ENCODE data around the gene ZFR2.

The ZFR2 gene

DNA sequence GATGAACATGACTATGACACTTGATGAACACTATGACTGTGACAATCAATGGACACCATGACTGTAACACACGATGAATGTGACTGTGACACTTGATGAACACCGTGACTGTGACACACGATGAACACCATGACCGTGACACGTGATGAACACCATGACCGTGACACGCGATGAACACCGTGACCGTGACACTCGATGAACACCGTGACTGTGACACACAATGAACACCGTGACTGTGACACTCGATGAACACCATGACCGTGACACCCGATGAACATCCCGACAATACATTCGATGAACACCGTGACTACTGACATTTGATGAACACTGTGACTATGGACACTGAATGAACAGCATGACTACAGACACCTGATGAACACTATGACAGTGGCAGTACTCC is 30.9 kb downstream of the ZFR2 start:
- DNase-seq (ENCODE audit: low read depth in 2 of 2), result no peak

GRCh38 chr19:3837332-3837731 is 31.5 kb downstream of the ZFR2 start:
- no peak for DNase-seq (ENCODE audit: low read depth in 2 of 2)

GRCh38 chr19:3836887-3837286 is 32.0 kb downstream of the ZFR2 start:
- no peak for DNase-seq (ENCODE audit: low read depth in 2 of 2)

- no peak for DNase-seq (ENCODE audit: low read depth in 2 of 2)
These were observed 33.8 kb downstream of the ZFR2 start for GRCh38 chr19:3835055-3835435.

DNA sequence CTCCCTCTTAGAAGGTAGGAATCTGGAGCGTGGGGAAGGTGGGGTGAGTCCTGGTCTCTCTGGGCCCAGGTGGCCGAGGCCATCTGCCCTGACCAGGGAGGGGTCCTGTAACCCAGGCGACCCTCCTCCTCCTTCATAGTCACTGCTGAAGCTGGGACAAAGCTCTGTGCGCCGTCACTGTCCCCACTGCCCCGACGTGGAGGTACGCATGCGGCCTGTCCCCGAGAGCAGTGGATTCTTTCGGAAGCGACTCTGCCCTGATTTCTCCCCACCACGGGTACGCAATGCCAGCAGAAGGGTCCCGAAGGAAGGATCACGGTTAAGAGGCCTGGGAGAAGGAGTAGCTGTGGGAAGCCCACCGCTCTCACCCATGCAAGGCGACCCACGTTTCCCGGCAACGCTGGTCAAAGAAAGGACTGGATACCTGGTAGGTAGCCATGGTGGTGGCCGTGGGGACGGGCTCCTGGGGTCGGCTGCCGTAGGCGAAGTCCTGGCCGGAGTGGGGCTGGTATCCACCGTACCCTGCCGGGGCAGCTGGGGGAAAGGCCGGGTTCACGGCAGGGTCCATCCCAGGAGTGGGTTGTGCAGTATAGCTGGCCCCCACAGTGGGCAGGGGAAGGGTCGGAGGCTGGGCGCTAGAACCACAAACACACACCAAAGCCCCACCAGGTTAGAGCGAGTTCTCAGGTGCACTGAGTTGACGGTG is 34.3 kb downstream of the ZFR2 start:
- no peak for DNase-seq (ENCODE audit: low read depth in 2 of 2)

GRCh38 chr19:3833578-3834348 is 35.1 kb downstream of the ZFR2 start:
- no peak for DNase-seq (ENCODE audit: low read depth in 2 of 2)

- DNase-seq (ENCODE audit: low read depth in 2 of 2), result no peak
These were observed 36.8 kb downstream of the ZFR2 start for GRCh38 chr19:3832001-3832400.

DNA sequence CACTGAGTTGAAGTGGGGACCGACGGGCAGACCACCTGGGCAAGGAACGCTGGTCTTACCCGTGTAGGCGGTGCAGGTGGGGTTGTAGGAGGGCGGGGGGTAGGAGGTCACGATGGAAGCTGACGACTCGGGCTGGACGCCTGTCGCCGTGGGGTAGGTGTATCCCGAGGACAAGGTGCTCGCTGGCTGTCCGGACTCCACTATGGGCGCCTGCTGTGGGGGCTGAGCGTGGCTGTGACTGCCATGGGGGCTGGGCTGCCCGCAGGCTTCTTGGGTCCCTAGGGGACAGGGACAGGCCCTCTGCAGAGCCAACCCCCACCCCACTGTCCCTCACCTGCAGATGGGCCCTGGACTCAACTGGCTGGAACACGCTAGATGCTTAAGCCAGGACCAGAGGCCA is 37.2 kb downstream of the ZFR2 start:
- no peak for DNase-seq (ENCODE audit: low read depth in 2 of 2)

GRCh38 chr19:3830621-3831589 is 37.9 kb downstream of the ZFR2 start:
- no peak for DNase-seq (ENCODE audit: low read depth in 2 of 2)

GRCh38 chr19:3827306-3827705 is 41.5 kb downstream of the ZFR2 start:
- no peak for DNase-seq (ENCODE audit: low read depth in 2 of 2)

GRCh38 chr19:3826163-3826562 is 42.7 kb downstream of the ZFR2 start:
- no peak for DNase-seq (ENCODE audit: low read depth in 2 of 2)

DNA sequence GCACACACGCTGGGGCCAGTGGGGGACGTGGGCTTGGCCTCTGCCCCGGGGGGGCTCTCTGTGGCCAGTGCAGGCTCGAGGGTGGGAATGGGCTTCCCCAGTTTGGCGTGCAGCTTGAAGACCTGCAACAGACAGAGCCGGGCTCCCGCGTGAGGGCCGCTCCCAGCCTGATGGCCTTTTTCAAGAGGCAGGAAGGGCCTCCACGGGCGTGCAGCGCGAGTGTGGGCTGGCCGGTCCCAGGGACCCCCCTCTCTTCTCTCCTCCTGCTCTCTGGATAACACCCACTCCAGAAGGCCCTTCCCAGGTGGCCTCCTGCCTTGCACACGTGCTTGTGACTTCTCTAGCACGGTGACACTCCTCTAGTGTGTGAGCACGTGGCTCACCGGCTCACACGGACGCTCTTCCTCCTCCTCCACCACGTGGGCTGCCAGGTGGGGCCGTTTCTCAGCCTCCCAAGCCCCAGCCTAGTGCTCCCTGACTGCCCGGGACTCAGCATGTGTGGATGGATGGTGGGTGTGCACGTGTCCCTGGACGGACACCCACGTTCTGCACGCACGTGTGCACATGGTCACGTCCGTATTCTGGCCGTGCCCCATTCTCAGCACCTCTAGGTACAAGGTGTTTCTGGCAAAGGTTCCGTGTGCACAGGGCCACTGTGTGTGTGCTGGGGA is 43.4 kb downstream of the ZFR2 start:
- no peak for DNase-seq (ENCODE audit: low read depth in 2 of 2)

DNA sequence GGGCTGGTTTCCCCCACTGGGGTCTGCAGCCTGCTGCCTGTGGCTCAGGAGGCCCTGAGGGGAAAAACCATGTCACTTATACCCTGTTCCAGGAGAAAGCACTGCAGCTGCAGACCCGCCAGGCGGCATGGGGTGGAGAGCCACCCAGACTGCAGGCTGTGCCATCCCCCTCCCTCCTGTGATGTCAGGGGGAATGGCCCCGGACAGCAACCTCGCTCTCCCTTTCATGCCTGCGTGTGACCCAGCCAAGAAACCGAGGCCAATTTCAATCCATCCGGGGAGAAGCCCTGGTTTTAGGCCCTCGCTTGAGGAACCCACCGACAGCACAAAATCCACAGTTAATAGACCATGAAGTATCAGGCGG is 45.5 kb downstream of the ZFR2 start:
- DNase-seq (ENCODE audit: low read depth in 2 of 2), result no peak

DNA sequence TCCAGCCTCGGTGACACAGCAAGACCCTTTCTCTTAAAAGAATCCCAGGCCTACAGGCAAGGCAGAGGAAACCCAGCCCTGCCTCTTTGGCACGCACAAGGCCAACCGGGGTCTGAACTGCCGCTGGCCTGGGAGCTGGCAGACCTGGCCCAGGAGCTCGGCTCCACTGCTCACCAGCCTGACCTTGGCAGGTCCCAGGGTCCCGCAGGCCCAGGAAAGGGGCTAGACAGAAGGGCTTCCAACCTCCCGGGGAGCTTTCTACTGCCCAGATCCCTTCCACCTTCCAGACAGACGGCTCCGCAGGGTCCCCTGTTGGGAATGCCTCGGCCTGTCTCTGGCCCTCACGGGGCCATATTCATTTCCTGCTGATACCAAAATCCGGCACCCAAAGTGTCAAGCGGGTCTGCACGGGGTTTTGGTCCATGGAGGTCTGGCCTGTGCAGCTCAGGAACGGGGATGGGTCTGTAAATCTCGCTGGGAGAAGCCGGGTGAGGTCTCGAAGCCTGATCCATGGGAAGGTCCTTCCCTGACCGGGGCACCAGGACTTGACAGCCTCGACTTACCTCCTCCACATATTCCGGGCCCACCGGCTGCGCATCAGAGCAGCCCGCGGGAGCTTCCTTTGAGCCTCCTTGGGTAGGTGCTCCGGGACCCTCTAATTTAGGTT is 46.0 kb downstream of the ZFR2 start:
- DNase-seq (ENCODE audit: low read depth in 2 of 2), result no peak

GRCh38 chr19:3821857-3822364 is 46.9 kb downstream of the ZFR2 start:
- DNase-seq (ENCODE audit: low read depth in 2 of 2), result peak; percentile 76 to 89

GRCh38 chr19:3821156-3821555 is 47.7 kb downstream of the ZFR2 start:
- DNase-seq (ENCODE audit: low read depth in 2 of 2), result no peak

DNA sequence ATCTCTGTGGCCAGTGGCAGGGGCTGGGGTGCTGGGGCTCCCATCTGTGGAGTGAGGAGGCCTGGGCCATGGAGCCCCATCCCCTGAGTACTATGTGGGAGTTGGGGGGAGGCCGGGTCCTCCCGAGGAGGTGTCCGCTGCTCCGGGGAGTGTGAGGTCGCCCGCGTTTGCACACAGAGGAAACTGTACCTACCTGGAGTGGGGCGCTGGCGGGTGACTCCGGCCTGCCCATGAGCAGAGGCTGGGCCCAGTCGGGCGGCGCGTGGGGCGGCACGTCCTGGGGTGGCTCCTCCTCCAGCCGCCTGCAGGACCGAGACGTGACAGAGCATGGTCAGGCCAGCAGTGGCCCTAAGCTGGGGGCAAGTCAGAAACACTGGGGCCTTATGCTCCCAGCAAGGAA is 48.8 kb downstream of the ZFR2 start:
- DNase-seq (ENCODE audit: low read depth in 2 of 2), result no peak

GRCh38 chr19:3818918-3819317 is 49.9 kb downstream of the ZFR2 start:
- no peak for DNase-seq (ENCODE audit: low read depth in 2 of 2)

- peak in 1 of 2 experiments; percentile 37 for DNase-seq (ENCODE audit: low read depth in 2 of 2)
These were observed 50.4 kb downstream of the ZFR2 start for GRCh38 chr19:3818466-3818865.

- no peak for DNase-seq (ENCODE audit: low read depth in 2 of 2)
These were observed 51.1 kb downstream of the ZFR2 start for GRCh38 chr19:3817761-3818160.
